ENCODE results near the gene KCNQ2. TPM values are rescaled to one million over a fixed set of nuclear protein-coding genes. Genes with fewer than 3 reads are reported as not detected.

KCNQ2 gene
- total and polyA plus RNA-seq, 9 donors = not detected

DNA sequence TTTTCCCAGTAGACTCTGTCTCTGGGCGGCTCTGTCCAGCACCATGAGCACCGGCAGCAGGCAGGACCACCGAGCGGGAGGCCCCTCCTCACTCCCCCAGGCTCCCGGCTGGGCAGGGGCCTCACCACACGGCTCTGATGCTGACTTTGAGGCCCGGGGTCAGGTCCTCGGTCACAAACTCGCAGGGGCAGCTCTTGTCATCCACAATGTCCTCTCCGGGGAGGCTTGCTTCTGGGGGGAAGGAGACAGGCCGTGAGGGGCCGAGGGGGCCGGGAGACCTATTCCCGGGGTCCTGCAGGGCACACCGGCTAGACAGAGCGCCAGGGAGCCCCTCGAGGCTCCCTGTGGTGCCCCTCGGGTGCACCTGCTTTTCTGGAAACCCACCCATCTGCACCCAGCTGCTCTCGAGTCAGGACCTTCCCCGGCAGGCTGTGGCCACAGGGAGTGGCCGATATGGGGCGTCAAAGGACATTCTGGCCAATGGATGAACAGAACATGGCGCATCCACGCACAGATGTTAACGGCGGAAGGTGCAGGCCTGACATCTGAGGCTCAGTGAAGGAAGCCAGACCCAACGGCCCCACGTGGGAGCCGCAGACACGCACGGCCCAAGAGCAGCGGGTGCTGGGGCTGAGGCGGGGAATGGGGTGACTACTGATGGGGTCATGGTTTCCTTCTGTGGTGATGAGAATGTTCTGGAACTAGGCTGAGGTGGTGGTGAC, 58.3 kb downstream of the KCNQ2 start:
- DNase-seq = no peak
- no peaks in the 10 kb centered on the region for H3K27me3 ChIP-seq
- WGBS, 3 donors = 66 to 73% (median 71%) methylated on average over 31 to 33 of the region's 33 CpGs

DNA sequence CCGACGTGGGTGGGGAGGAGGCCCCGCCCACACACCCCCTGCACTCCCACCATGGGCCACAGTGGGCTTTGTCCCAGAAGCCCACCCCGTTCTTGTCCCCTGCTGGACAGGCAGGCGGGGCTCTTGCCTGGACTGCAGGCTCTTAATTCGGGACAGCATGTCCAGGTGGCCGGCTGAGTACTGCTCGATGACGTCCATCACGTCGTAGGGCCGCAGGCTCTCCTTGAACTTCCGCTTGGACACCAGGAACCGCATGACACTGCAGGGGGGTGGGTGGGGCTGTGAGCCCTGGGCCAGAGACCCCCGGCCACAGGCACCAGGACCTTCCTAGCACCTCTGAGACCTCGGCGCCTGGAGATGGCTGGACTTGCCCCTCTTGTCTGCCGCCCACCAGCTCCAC, 59.1 kb downstream of the KCNQ2 start:
- no peaks in the 10 kb centered on the region for H3K9me3 ChIP-seq
- DNase-seq = no peak
- H3K36me3 ChIP-seq = no peaks in the 10 kb centered on the region
- TF ChIP-seq, protein P1, sequence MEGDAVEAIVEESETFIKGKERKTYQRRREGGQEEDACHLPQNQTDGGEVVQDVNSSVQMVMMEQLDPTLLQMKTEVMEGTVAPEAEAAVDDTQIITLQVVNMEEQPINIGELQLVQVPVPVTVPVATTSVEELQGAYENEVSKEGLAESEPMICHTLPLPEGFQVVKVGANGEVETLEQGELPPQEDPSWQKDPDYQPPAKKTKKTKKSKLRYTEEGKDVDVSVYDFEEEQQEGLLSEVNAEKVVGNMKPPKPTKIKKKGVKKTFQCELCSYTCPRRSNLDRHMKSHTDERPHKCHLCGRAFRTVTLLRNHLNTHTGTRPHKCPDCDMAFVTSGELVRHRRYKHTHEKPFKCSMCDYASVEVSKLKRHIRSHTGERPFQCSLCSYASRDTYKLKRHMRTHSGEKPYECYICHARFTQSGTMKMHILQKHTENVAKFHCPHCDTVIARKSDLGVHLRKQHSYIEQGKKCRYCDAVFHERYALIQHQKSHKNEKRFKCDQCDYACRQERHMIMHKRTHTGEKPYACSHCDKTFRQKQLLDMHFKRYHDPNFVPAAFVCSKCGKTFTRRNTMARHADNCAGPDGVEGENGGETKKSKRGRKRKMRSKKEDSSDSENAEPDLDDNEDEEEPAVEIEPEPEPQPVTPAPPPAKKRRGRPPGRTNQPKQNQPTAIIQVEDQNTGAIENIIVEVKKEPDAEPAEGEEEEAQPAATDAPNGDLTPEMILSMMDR (IDR thresholded peaks at IDR 0.05) = no peak
- TF ChIP-seq EP300 (IDR thresholded peaks at IDR 0.05) (no peak), POLR2A (IDR thresholded peaks at IDR 0.05) (no peak)
- WGBS, 3 donors = 64 to 76% (median 70%) methylated on average over 18 of the region's 18 CpGs
- intact Hi-C loops (cut with DNase I) = no loop called here
- H3K4me1 ChIP-seq (ENCODE audit: insufficient read depth) = no peaks in the 10 kb centered on the region
- no peak overlapping the region for H3K27ac ChIP-seq
- H3K4me3 ChIP-seq = no peak overlapping the region
- no peaks in the 10 kb centered on the region for H3K27me3 ChIP-seq

More for the DNA sequence above, 58.3 kb downstream of the KCNQ2 start:
- H3K9me3 ChIP-seq = no peaks in the 10 kb centered on the region
- TF ChIP-seq POLR2A (IDR thresholded peaks at IDR 0.05) (no peak), EP300 (IDR thresholded peaks at IDR 0.05) (no peak)
- TF ChIP-seq, protein P1 (IDR thresholded peaks at IDR 0.05) = no peak
- no peaks in the 10 kb centered on the region for H3K4me1 ChIP-seq (ENCODE audit: insufficient read depth)
- H3K36me3 ChIP-seq = no peaks in the 10 kb centered on the region
- intact Hi-C loops (cut with DNase I) = no loop called here
- H3K4me3 ChIP-seq = no peak overlapping the region
- H3K27ac ChIP-seq = no peak overlapping the region

DNA sequence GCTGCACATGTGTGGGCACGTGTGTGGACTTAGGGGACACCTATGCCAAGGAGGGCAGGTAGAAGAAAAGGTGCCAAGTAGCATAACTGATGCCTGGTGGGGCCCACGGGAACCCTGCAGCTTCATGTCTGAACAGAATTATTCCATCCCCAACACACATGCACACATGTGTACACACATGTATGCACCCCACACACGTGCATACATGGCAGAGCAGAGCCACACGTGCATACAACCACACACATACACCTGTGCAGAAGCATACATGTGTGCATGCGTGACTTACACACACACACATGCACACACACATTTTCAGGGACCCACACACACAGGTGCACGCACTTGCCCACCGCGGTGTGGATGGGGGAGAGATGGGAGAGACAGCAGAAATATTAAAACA, 59.6 kb downstream of the KCNQ2 start:
- H3K27ac ChIP-seq = no peak overlapping the region
- intact Hi-C loops (cut with DNase I) = no loop called here
- no peak overlapping the region for H3K4me3 ChIP-seq
- H3K9me3 ChIP-seq = no peaks in the 10 kb centered on the region
- no peaks in the 10 kb centered on the region for H3K4me1 ChIP-seq (ENCODE audit: insufficient read depth)
- H3K36me3 ChIP-seq = no peaks in the 10 kb centered on the region
- no peak for TF ChIP-seq EP300 (IDR thresholded peaks at IDR 0.05)
- TF ChIP-seq POLR2A (IDR thresholded peaks at IDR 0.05) = no peak
- TF ChIP-seq, protein P1 (IDR thresholded peaks at IDR 0.05) = no peak
- WGBS, 3 donors = 65 to 79% (median 76%) methylated on average over 8 of the region's 8 CpGs
- no peaks in the 10 kb centered on the region for H3K27me3 ChIP-seq
- no peak for DNase-seq

DNA sequence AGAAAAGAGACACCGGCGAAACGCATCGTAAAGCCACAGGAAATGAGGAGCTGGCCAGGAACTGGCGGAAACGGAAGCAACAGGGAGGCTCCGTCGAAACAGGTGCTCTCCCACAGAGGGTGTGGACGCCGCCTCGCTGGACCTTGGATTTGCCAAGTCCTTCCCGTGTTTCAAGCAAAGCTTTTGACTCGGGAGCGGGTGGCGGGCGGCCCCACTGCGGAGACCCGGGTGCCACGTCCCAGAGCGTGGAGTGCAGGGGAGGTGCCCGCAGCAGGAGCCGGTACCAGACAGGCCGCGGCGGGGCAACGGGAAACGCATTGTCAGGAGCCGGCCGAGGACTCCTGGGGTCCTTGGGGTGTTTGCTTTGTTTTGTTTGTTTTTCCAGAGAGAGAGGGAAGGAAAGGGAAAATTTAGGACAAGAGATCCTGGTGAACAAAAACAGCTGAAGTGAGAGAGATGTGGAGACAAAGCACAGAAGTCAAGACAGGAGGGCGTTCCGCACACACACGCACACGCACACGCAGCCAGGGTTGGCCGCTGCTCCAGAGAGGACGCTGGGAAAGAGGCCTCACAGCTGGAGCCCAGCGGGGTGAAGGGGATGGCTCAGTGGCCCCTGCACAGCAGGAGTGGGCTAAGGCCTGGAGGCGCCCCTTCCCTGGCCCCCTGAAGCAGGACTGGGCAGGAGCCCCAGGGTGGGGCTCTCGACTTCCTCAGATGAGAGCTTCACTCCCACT, 60.4 kb downstream of the KCNQ2 start:
- DNase-seq = no peak
- Histone ChIP-seq H3K27me3 (no peaks in the 10 kb centered on the region), H3K4me3 (no peak overlapping the region), H3K9me3 (no peaks in the 10 kb centered on the region), H3K4me1 (ENCODE audit: insufficient read depth) (no peaks in the 10 kb centered on the region), H3K36me3 (no peaks in the 10 kb centered on the region), H3K27ac (no peak overlapping the region)
- WGBS, 3 donors = 40 to 43% (median 42%) methylated on average over 39 of the region's 39 CpGs
- TF ChIP-seq, protein P1 (IDR thresholded peaks at IDR 0.05) = no peak
- no peak for TF ChIP-seq POLR2A (IDR thresholded peaks at IDR 0.05)
- TF ChIP-seq EP300 (IDR thresholded peaks at IDR 0.05) = no peak
- intact Hi-C loops (cut with DNase I) = no loop called here

Data from ovary (tissue), 9 donors.